ENCODE results near the gene CLRN3. TPM values are rescaled to one million over a fixed set of nuclear protein-coding genes. Genes with fewer than 3 reads are reported as not detected.

Gene CLRN3
- total RNA-seq, 1 donor from 2014 or later, result not detected

GRCh38 chr10:127905001-127905847 lies 12.5 kb upstream of the CLRN3 start:
- Mint-ChIP-seq H3K27ac (no peak overlapping the region), H3K27me3 (ENCODE audit: low read depth) (peaks cover 38% of the 10 kb centered on the region), H3K9me3 (no peaks in the 10 kb centered on the region), H3K4me3 (ENCODE audit: low read depth) (no peak overlapping the region), H3K36me3 (ENCODE audit: low read depth) (no peaks in the 10 kb centered on the region), H3K4me1 (ENCODE audit: low read depth) (no peaks in the 10 kb centered on the region)
- intact Hi-C loops (cut with micrococcal nuclease), result loop anchor here (5.0 kb wide), 1 partner anchor 87 kb away; no protein-coding TSS in a partner anchor
- no peak for DNase-seq (ENCODE audit: low spot score)

GRCh38 chr10:127904311-127905000 lies 11.7 kb upstream of the CLRN3 start:
- H3K4me1 Mint-ChIP-seq (ENCODE audit: low read depth), result peaks cover 3% of the 10 kb centered on the region

GRCh38 chr10:127903789-127904188 lies 11.0 kb upstream of the CLRN3 start:
- Mint-ChIP-seq H3K27ac (no peak overlapping the region), H3K36me3 (ENCODE audit: low read depth) (no peaks in the 10 kb centered on the region), H3K4me1 (ENCODE audit: low read depth) (peaks cover 3% of the 10 kb centered on the region), H3K4me3 (ENCODE audit: low read depth) (no peak overlapping the region), H3K9me3 (no peaks in the 10 kb centered on the region), H3K27me3 (ENCODE audit: low read depth) (peaks cover 38% of the 10 kb centered on the region)
- no peak for DNase-seq (ENCODE audit: low spot score)
- intact Hi-C loops (cut with micrococcal nuclease), result no loop called here

More at GRCh38 chr10:127904311-127905000, 11.7 kb upstream of the CLRN3 start:
- Mint-ChIP-seq H3K36me3 (ENCODE audit: low read depth) (no peaks in the 10 kb centered on the region), H3K27me3 (ENCODE audit: low read depth) (peaks cover 39% of the 10 kb centered on the region), H3K9me3 (no peaks in the 10 kb centered on the region), H3K4me3 (ENCODE audit: low read depth) (no peak overlapping the region), H3K27ac (no peak overlapping the region)
- no peak for DNase-seq (ENCODE audit: low spot score)
- intact Hi-C loops (cut with micrococcal nuclease), result no loop called here

GRCh38 chr10:127899766-127900387 lies 7.1 kb upstream of the CLRN3 start:
- H3K9me3 Mint-ChIP-seq, result peaks cover 11% of the 10 kb centered on the region

GRCh38 chr10:127897177-127897576 lies 4.4 kb upstream of the CLRN3 start:
- Mint-ChIP-seq H3K4me1 (ENCODE audit: low read depth) (peaks cover 3% of the 10 kb centered on the region), H3K27me3 (ENCODE audit: low read depth) (peaks cover 25% of the 10 kb centered on the region), H3K27ac (no peak overlapping the region), H3K9me3 (peaks cover 11% of the 10 kb centered on the region), H3K4me3 (ENCODE audit: low read depth) (no peak overlapping the region), H3K36me3 (ENCODE audit: low read depth) (no peaks in the 10 kb centered on the region)
- DNase-seq (ENCODE audit: low spot score), result no peak
- intact Hi-C loops (cut with micrococcal nuclease), result no loop called here

More at GRCh38 chr10:127899766-127900387, 7.1 kb upstream of the CLRN3 start:
- DNase-seq (ENCODE audit: low spot score), result no peak
- H3K36me3 Mint-ChIP-seq (ENCODE audit: low read depth), result no peaks in the 10 kb centered on the region
- intact Hi-C loops (cut with micrococcal nuclease), result no loop called here
- peaks cover 3% of the 10 kb centered on the region for H3K4me1 Mint-ChIP-seq (ENCODE audit: low read depth)
- H3K27me3 Mint-ChIP-seq (ENCODE audit: low read depth), result peaks cover 26% of the 10 kb centered on the region
- H3K27ac Mint-ChIP-seq, result no peak overlapping the region
- no peak overlapping the region for H3K4me3 Mint-ChIP-seq (ENCODE audit: low read depth)

GRCh38 chr10:127896590-127896989 lies 3.8 kb upstream of the CLRN3 start:
- no peaks in the 10 kb centered on the region for H3K36me3 Mint-ChIP-seq (ENCODE audit: low read depth)

GRCh38 chr10:127894146-127894545 lies 1.4 kb upstream of the CLRN3 start:
- DNase-seq (ENCODE audit: low spot score), result no peak
- Mint-ChIP-seq H3K9me3 (peaks cover 11% of the 10 kb centered on the region), H3K27ac (no peak overlapping the region), H3K36me3 (ENCODE audit: low read depth) (no peaks in the 10 kb centered on the region), H3K4me3 (ENCODE audit: low read depth) (no peak overlapping the region), H3K4me1 (ENCODE audit: low read depth) (no peaks in the 10 kb centered on the region), H3K27me3 (ENCODE audit: low read depth) (peaks cover 22% of the 10 kb centered on the region)
- intact Hi-C loops (cut with micrococcal nuclease), result no loop called here

More at GRCh38 chr10:127896590-127896989, 3.8 kb upstream of the CLRN3 start:
- H3K27me3 Mint-ChIP-seq (ENCODE audit: low read depth), result peaks cover 28% of the 10 kb centered on the region
- H3K9me3 Mint-ChIP-seq, result peaks cover 11% of the 10 kb centered on the region
- H3K4me3 Mint-ChIP-seq (ENCODE audit: low read depth), result no peak overlapping the region
- H3K27ac Mint-ChIP-seq, result no peak overlapping the region
- no peak for DNase-seq (ENCODE audit: low spot score)
- peaks cover 3% of the 10 kb centered on the region for H3K4me1 Mint-ChIP-seq (ENCODE audit: low read depth)
- intact Hi-C loops (cut with micrococcal nuclease), result no loop called here

GRCh38 chr10:127890832-127891334 lies 1.9 kb downstream of the CLRN3 start:
- H3K27me3 Mint-ChIP-seq (ENCODE audit: low read depth), result peaks cover 15% of the 10 kb centered on the region
- no peak overlapping the region for H3K27ac Mint-ChIP-seq
- intact Hi-C loops (cut with micrococcal nuclease), result no loop called here
- H3K4me1 Mint-ChIP-seq (ENCODE audit: low read depth), result no peaks in the 10 kb centered on the region
- H3K36me3 Mint-ChIP-seq (ENCODE audit: low read depth), result no peaks in the 10 kb centered on the region
- no peak for DNase-seq (ENCODE audit: low spot score)
- H3K4me3 Mint-ChIP-seq (ENCODE audit: low read depth), result no peak overlapping the region
- no peaks in the 10 kb centered on the region for H3K9me3 Mint-ChIP-seq

- no peak for DNase-seq (ENCODE audit: low spot score)
- Mint-ChIP-seq H3K4me1 (ENCODE audit: low read depth) (no peaks in the 10 kb centered on the region), H3K27me3 (ENCODE audit: low read depth) (peaks cover 15% of the 10 kb centered on the region), H3K27ac (no peak overlapping the region), H3K36me3 (ENCODE audit: low read depth) (no peaks in the 10 kb centered on the region), H3K9me3 (no peaks in the 10 kb centered on the region), H3K4me3 (ENCODE audit: low read depth) (no peak overlapping the region)
- intact Hi-C loops (cut with micrococcal nuclease), result no loop called here
These were observed 2.5 kb downstream of the CLRN3 start for GRCh38 chr10:127890216-127890615.

- no peak overlapping the region for H3K4me3 Mint-ChIP-seq (ENCODE audit: low read depth)
- DNase-seq (ENCODE audit: low spot score), result no peak
- no peaks in the 10 kb centered on the region for H3K4me1 Mint-ChIP-seq (ENCODE audit: low read depth)
- no peaks in the 10 kb centered on the region for H3K9me3 Mint-ChIP-seq
- peaks cover 15% of the 10 kb centered on the region for H3K27me3 Mint-ChIP-seq (ENCODE audit: low read depth)
- intact Hi-C loops (cut with micrococcal nuclease), result no loop called here
- H3K36me3 Mint-ChIP-seq (ENCODE audit: low read depth), result no peaks in the 10 kb centered on the region
- no peak overlapping the region for H3K27ac Mint-ChIP-seq
These were observed 3.0 kb downstream of the CLRN3 start for GRCh38 chr10:127889605-127890195.

- Mint-ChIP-seq H3K27me3 (ENCODE audit: low read depth) (peaks cover 11% of the 10 kb centered on the region), H3K4me1 (ENCODE audit: low read depth) (no peaks in the 10 kb centered on the region), H3K36me3 (ENCODE audit: low read depth) (no peaks in the 10 kb centered on the region), H3K9me3 (no peaks in the 10 kb centered on the region), H3K27ac (no peak overlapping the region), H3K4me3 (ENCODE audit: low read depth) (no peak overlapping the region)
- intact Hi-C loops (cut with micrococcal nuclease), result no loop called here
- no peak for DNase-seq (ENCODE audit: low spot score)
These were observed 4.0 kb downstream of the CLRN3 start for GRCh38 chr10:127888521-127889312.
